GM10248 (cell line): ENCODE measurements around the gene INMT.
A peak's percentile ranks its signal among the peaks of the same experiment; 100 is the strongest.

Experiments used
- CTCF ChIA-PET: fragments of 300-600 bp; sonication (Branson Sonifier 250); formaldehyde crosslinking; extraction: SDS; loops from one replicate; lab custom pipeline; 2021; ENCODE audit warnings: antibody characterized with exemption; lab: Yijun Ruan, JAX
- POLR2A ChIA-PET: fragments of 350-650 bp; sonication (Branson Sonifier 250); formaldehyde crosslinking; extraction: SDS; loops from one replicate; lab custom pipeline; 2020; ENCODE audit warnings: antibody characterized with exemption; lab: Yijun Ruan, JAX
- DNase-seq: peaks from one replicate; pipeline ENCODE4 v3.0.0; 2012; ENCODE audit errors: extremely low spot score
- TF ChIP-seq, protein P1 (sequence below): IDR thresholded peaks from 2 replicates; pipeline ENCODE4 v1.5.1; 2012; ENCODE audit warnings: mild to moderate bottlenecking, low read depth; ENCODE audit errors: extremely low read depth, missing control alignments, control extremely low read depth

INMT gene

DNA sequence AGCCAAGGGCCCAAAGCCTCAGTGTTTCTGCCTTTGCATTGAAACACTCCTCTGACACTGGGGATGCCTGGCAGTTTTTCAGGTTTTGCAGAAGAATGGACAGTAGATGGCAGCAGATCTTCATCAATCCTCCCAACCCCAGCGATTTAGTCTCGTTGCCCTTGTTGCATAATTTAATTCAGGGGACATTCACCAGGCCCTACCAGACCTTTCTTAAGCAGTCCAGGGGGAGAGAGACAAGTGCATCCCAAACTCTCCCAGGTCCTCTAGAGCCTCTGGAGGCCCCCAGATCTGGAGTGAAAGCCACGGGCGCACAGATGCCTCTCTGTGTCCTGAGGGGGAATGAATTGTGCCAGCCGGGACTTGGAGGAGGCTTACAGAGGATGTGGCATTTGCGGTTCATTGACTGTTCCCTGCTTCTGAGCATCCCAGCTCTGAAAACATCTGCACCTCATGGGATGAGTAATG lies 48.9 kb downstream of the INMT start:
- TF ChIP-seq, protein P1, sequence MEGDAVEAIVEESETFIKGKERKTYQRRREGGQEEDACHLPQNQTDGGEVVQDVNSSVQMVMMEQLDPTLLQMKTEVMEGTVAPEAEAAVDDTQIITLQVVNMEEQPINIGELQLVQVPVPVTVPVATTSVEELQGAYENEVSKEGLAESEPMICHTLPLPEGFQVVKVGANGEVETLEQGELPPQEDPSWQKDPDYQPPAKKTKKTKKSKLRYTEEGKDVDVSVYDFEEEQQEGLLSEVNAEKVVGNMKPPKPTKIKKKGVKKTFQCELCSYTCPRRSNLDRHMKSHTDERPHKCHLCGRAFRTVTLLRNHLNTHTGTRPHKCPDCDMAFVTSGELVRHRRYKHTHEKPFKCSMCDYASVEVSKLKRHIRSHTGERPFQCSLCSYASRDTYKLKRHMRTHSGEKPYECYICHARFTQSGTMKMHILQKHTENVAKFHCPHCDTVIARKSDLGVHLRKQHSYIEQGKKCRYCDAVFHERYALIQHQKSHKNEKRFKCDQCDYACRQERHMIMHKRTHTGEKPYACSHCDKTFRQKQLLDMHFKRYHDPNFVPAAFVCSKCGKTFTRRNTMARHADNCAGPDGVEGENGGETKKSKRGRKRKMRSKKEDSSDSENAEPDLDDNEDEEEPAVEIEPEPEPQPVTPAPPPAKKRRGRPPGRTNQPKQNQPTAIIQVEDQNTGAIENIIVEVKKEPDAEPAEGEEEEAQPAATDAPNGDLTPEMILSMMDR, result peak; percentile 69
- DNase-seq, result peak; percentile 76
- ChIA-PET CTCF (interaction anchor here (1.0 to 2.1 kb wide), 12 partner anchors 11 to 321 kb away, joined by 3 to 19 read pairs (median 4); no protein-coding TSS in a partner anchor), POLR2A (no interaction called here)

DNA sequence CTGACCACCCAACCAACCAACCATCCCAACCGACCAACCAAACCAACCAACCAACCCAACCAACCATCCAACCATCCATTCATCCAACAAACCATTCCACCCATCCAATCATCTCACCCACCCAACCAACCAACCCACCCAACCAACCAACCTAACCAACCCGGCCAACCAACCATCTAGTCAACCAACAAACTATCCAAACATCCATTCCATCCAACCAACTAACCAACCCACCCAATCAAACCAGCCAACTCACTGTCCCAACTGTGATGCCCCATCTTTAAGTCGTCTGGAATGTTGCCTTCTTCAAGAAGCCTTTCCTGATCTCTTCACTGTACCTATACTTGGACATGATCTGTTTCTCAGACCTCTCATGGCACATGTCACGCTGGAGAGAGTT lies 50.9 kb downstream of the INMT start:
- POLR2A ChIA-PET, result no interaction called here
- TF ChIP-seq, protein P1, result no peak
- CTCF ChIA-PET, result interaction anchor here (1.2 to 1.3 kb wide), 3 partner anchors 9 to 181 kb away, joined by 3 read pairs; no protein-coding TSS in a partner anchor
- no peak for DNase-seq

DNA sequence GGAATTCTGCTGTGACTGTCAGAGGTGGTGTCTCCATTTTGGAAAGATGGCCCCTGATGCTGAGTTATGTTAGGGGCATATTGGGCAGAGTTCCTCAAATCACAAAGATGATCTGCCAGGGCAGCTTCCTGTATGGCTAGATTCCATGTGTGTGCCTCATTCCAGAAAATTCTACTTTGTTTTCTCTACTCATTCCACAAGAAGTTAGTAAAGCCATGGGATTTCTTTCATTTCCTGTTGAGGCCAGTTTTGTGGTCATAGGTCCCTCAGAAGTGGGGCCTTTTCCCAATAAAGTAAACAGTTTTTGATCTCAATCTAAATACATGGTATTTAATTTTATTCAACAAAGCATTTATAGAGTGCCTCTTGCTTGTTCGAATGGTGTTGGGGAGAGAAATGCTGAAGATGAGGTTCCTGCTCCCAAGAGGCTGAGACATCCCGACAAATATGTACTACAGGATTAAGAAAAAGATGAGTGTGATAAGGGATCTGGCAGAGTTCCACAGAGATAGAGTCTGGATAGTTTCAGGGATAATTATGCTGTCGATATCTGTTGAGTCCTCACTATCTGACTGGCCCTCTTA lies 52.2 kb downstream of the INMT start:
- DNase-seq, result no peak
- TF ChIP-seq, protein P1, result no peak
- CTCF ChIA-PET, result interaction anchor here (0.7 to 1.3 kb wide), 5 partner anchors 12 to 318 kb away, joined by 3 to 7 read pairs (median 3); no protein-coding TSS in a partner anchor
- POLR2A ChIA-PET, result no interaction called here

DNA sequence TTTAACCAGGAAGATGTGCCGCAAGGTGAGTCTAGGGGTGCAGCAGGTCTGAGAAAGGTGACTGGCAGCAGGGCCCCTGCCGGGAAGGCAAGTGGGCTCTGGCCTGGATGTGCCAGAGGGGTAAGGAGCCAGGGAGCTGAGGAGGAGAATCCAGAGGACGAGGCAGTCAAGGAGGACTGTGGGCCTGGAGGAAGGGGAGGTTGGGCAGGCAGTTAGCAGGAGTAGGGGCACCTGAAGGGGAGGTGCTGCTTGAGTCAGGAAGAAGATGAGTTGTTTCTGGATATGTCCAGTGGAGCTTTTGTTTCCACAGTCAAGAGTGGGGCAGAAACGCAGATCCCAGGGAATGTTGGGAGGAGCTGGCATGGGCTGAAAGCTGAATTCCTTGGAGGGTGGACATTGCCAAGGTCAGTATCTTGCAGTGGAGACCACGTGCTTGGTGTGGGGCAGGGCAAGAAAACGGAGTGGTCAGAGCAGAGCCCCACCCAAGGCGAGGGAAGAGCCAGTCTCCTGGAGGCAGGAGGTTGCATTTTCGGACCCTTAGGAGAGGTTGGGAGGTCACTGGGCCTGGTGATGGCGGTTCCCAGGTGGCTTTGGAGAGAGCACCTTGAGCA lies 53.3 kb downstream of the INMT start:
- CTCF ChIA-PET, result interaction anchor here (0.8 to 1.5 kb wide), 3 partner anchors 9 to 134 kb away, joined by 3 to 4 read pairs (median 4); no protein-coding TSS in a partner anchor
- POLR2A ChIA-PET, result no interaction called here
- DNase-seq, result no peak
- TF ChIP-seq, protein P1, result no peak

DNA sequence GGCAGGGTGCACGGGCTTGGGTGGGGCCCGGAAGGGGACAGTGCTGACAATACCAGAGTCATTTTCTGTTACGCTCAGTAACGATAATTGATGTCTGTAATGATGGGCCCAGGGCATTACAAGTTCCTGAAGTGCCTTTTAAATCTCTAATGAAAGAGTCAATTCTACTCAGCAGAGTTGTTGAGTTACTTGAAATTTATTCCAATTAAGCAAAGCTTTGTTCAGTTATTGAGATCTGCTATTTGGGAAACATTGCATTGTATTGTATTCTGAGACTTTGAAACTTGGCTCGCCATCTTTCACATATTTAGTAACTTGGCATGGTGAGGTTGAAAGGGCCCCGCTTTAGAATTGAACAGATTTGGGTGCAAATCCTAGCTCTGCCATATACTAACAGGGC lies 54.0 kb downstream of the INMT start:
- no peak for DNase-seq
- POLR2A ChIA-PET, result no interaction called here
- TF ChIP-seq, protein P1, result no peak
- CTCF ChIA-PET, result interaction anchor here (0.8 to 1.5 kb wide), 3 partner anchors 9 to 133 kb away, joined by 4 to 5 read pairs (median 4); no protein-coding TSS in a partner anchor
